Stimulated activated CD8-positive, alpha-beta memory T cell treated with anti-CD3 and anti-CD28 coated beads, Interleukin-4, amount 100 ng/mL, for 1 hour (primary cell): ENCODE data around the gene ALS2CL.
"Not testable (repeated sequence)": the region's sequence is repeated elsewhere in the genome, so short reads cannot be mapped to it uniquely, and the experiment has no call there.

Experiments
- DNase-seq, 2 donors: peaks; one replicate each; pipeline ENCODE4 v3.0.0-alpha.2; 2020; ENCODE audit warnings: low read depth in 2 of 2, low spot score in 1 of 2

Gene ALS2CL

GRCh38 chr3:46693038-46693891 lies at the start of gene ALS2CL:
Gene ALS2CL (minus strand): TSS chr3:46693679. CDS start chr3:46689440, 4,239 bp downstream.
- peak; percentile 31 to 42 for DNase-seq

- DNase-seq, result no peak
Observed at GRCh38 chr3:46742992-46743585, 49.6 kb upstream of the ALS2CL start.

GRCh38 chr3:46739565-46739964 lies 46.1 kb upstream of the ALS2CL start:
- DNase-seq, result not testable (repeated sequence)

GRCh38 chr3:46737329-46737731 lies 43.9 kb upstream of the ALS2CL start:
- no peak for DNase-seq

- DNase-seq, result no peak
Observed at GRCh38 chr3:46736006-46736872, 42.8 kb upstream of the ALS2CL start.

- DNase-seq, result no peak
Observed at GRCh38 chr3:46734773-46735172, 41.3 kb upstream of the ALS2CL start.

GRCh38 chr3:46733026-46733800 lies 39.7 kb upstream of the ALS2CL start:
- DNase-seq, result no peak

- DNase-seq, result no peak
Observed at GRCh38 chr3:46731795-46732194, 38.3 kb upstream of the ALS2CL start.

- no peak for DNase-seq
Observed at GRCh38 chr3:46730819-46731218, 37.3 kb upstream of the ALS2CL start.

DNA sequence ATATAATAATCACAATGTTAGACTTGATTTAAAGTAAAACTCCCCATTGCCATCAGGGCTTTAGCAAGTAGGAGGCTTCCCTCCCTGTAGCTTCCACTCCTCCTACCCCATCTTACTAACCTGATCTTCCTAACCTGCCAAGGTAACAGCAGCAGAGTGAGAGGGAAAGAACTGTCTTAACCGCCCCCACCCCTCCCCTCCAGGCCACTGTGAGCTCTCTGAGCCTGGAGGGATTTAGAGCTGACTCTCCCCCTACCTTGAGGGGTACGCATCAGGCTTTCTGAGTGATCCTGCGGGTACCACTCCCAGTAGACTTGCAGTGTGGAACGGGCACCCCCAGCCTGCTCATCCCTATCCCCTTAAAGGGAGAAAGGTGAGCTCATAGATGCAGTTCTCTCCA lies 35.6 kb upstream of the ALS2CL start:
- DNase-seq, result no peak

- no peak for DNase-seq
Observed at GRCh38 chr3:46725621-46726314, 32.3 kb upstream of the ALS2CL start.

GRCh38 chr3:46724424-46724823 lies 30.9 kb upstream of the ALS2CL start:
- no peak for DNase-seq

DNA sequence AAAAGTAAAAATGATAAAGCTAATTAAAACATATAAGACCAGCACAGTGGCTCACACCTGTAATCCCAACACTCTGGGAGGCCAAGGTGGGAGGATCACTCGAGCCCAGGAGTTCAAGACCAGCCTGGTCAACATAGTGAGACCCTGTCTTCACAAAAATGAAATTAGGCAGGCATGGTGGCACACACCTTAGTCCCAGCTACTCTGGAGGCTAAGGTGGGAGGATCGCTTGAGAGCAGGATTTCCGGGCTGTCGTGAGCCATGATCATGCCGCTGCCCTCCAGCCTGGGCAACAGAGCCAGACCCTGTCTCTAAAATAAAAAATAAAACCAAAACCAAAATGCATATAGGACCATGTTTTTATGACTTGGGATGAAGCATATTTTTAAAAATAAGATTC lies 29.0 kb upstream of the ALS2CL start:
- no peak for DNase-seq

DNA sequence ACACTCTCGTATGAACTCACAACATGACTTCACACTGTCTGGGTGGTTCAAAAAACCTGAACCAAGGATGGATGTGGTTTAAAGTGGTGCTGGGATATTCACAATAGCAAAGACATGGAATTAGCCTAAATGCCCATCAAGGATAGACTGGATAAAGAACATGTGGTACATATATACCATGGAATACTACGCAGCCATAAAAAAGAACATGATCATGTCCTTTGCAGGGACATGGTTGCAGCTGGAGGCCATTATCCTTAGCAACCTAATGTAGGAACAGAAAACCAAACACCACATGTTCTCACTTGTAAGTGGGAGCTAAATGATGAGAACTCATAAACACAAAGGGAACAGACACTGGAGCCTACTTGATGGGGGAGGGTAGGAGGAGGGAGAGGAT lies 27.5 kb upstream of the ALS2CL start:
- no peak for DNase-seq

DNA sequence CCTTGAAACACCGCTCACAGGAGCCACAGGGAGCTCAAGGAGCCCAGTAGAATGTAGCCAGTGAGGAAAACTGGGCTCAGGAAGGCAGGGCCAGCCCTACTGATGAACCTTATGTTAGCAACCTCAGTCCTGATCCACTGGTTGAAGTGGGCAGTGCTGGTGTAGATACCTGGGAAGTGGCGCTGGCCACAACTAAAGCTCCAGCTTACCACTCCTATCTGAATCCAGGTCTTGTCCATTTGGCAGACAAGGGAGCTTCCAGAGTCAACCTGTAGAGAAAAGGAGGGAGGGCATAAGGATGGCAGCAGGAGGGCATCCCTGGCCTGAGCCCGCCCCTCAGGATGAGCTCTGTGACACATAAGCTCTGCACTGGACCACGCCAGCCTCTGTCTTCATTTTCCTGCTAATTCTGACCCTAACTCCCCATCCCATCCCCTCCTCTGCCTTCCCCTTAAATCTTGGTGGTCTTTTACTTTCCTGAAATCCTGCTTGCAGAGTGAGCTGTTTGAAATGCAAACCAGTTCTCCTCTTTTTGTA lies 26.3 kb upstream of the ALS2CL start:
- DNase-seq, result no peak

DNA sequence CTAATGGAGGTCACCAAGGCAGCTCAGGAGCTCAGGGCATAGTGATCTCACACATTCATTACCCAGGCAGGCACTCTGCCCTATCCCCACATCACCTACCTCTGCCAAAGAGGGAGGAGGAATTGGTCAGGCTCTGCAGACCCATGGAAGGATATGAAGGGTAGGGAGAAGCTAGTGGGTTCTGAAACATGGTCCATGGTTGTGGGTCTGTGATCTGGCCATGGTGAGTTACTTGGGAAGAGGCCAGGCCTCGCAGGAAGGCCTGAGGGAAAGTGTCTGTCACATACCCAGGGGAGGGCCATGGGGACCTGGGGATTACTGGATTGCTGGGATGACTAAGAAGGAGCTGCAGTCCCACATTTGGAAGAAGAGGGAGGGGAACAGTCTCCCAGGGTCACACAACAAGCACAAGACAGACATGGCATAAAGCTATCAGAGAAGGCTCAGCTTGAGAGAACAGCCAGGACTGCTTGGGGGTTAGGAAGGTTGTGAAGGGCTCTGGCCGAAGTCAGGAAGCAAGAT lies 25.6 kb upstream of the ALS2CL start:
- no peak for DNase-seq

- DNase-seq, result no peak
Observed at GRCh38 chr3:46717447-46718231, 24.2 kb upstream of the ALS2CL start, which contains the start of gene PRSS50. Gene PRSS50 (minus strand): TSS chr3:46717869. CDS start chr3:46717824, 45 bp downstream.

GRCh38 chr3:46716461-46717441 lies 23.3 kb upstream of the ALS2CL start:
- DNase-seq, result no peak
